HepG2 (cell line): ENCODE measurements around the gene PXDC1. TPM values are rescaled to one million over a fixed set of nuclear protein-coding genes. Genes with fewer than 3 reads are reported as not detected.

ENCODE experiments used
- ARNTL ChIP-seq: sonication (generic); formaldehyde crosslinking; IDR thresholded peaks from 2 replicates; pipeline ENCODE4 v1.4.0; 2020; ENCODE audit warnings: mild to moderate bottlenecking, missing genetic modification reagents
- BORCS8-MEF2B ChIP-seq: sonication (generic); formaldehyde crosslinking; IDR thresholded peaks from 2 replicates; pipeline ENCODE4 v1.8.0; 2022; ENCODE audit warnings: mild to moderate bottlenecking, missing genetic modification reagents
- NFATC3 ChIP-seq: sonication (generic); formaldehyde crosslinking; IDR thresholded peaks from 2 replicates; pipeline ENCODE4 v1.5.1; 2020; ENCODE audit warnings: mild to moderate bottlenecking, missing genetic modification reagents
- PCBP2 ChIP-seq: fragments of 200-400 bp; formaldehyde crosslinking; optimal IDR thresholded peaks from 2 replicates; pipeline ENCODE3; 2018; ENCODE audit warnings: low read length, low read depth; ENCODE audit not compliant: poor library complexity, severe bottlenecking
- POLR2AphosphoS2 ChIP-seq: IDR thresholded peaks from 2 replicates; pipeline ENCODE4 v1.6.1; 2011; ENCODE audit warnings: low read depth, low read length, improper control_type of control experiment
- polyA plus RNA-seq, 8 experiments: library from polyadenylated mRNA; depleted of rRNA in 3 of 8; stranded (reverse) in 7 of 8; unstranded in 1 of 8; fragments of >200 nt; fragmentation: Illumina TruSeq in 4 of 8; extraction: Trizol in 4 of 8; gene quantifications; 2 replicates each; pipeline versions ENCODE4 v1.2.1 to v1.2.3, GENCODE V29; 2011 to 2016; ENCODE audit warnings: low read depth in 4 of 8, missing spikeins in 1 of 8, mixed read lengths in 1 of 8; ENCODE audit not compliant: insufficient read depth in 1 of 8
- total RNA-seq, 5 experiments: library from RNA; depleted of rRNA; stranded (reverse); fragments of >200 nt; fragmentation: Illumina TruSeq; extraction: Trizol; gene quantifications; 2 replicates each; pipeline ENCODE4 v1.2.3, GENCODE V29; 2016; ENCODE audit warnings: low read depth in 1 of 5
- TF ChIP-seq, protein P1 (sequence below), 2 experiments: fragments of 450-650 bp in 1 of 2; sonication (generic) in 1 of 2; formaldehyde crosslinking in 1 of 2; IDR thresholded peaks; 2 replicates each; pipeline versions ENCODE4 v1.6.1 to v1.8.0; 2016 to 2022; ENCODE audit warnings: antibody characterized with exemption in 1 of 2, mild to moderate bottlenecking in 1 of 2, missing genetic modification reagents in 1 of 2
- TF ChIP-seq, protein P2 (sequence below): sonication (generic); formaldehyde crosslinking; IDR thresholded peaks from 2 replicates; pipeline ENCODE4 v1.5.0; 2020; ENCODE audit warnings: missing genetic modification reagents
- TF ChIP-seq, protein P3 (sequence below): sonication (generic); formaldehyde crosslinking; IDR thresholded peaks from 2 replicates; pipeline ENCODE4 v1.4.0; 2020; ENCODE audit warnings: missing genetic modification reagents, borderline replicate concordance
- TF ChIP-seq, protein P4 (sequence below): sonication (generic); formaldehyde crosslinking; IDR thresholded peaks from 2 replicates; pipeline ENCODE4 v1.8.1; 2023; ENCODE audit warnings: mild to moderate bottlenecking, missing genetic modification reagents, borderline replicate concordance
- TF ChIP-seq, protein P5 (sequence below): sonication (generic); formaldehyde crosslinking; IDR thresholded peaks from 2 replicates; pipeline ENCODE4 v1.5.1; 2020; ENCODE audit warnings: mild to moderate bottlenecking, moderate library complexity, missing genetic modification reagents

Gene PXDC1
- total and polyA plus RNA-seq, 2 of the 13 experiments (the other 11 are each of a cell fraction or from before 2014, with no cell fraction given), result 32.4 to 34.7 TPM

DNA sequence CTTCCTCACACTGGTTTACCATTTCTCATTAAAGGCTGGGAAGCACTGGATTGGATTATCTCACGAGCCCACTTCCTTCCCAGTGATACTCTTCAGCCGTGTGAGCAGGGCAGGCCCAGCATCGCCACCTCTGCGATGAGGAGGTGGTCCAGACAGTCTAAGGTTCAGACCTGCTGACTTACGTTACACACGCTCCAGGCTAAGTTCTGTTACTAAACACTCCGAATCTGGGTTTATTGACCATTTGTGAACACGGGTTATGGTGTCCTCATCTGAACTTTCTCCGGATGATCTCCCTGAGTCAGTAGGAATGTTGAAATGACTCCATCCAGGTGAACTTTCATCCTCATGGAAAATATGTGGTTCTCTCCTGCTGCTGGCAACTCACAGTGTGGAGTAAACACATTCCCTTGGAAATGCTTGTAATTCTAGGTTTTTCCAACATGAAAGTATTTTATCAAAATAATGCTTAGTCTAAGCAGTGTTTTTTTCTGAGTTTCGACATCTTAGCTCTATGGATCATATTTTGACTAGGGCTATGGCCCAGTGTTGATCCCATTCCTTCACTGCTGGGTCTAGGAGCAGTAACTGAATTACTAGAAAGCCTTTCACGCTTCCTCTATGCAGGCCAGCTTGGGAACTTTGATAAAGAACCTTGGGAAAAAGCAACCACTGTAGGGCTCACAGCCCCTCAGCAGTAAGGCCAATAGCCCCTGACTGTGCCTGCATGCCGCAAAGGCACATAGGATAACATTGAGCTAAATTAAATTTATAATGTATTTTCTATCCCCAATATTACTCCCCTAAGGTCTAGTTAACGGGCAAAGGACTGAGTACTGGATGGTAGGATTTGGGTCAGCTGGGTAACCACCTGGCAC lies 37.7 kb upstream of the PXDC1 start (continued):
- TF ChIP-seq, protein P1, sequence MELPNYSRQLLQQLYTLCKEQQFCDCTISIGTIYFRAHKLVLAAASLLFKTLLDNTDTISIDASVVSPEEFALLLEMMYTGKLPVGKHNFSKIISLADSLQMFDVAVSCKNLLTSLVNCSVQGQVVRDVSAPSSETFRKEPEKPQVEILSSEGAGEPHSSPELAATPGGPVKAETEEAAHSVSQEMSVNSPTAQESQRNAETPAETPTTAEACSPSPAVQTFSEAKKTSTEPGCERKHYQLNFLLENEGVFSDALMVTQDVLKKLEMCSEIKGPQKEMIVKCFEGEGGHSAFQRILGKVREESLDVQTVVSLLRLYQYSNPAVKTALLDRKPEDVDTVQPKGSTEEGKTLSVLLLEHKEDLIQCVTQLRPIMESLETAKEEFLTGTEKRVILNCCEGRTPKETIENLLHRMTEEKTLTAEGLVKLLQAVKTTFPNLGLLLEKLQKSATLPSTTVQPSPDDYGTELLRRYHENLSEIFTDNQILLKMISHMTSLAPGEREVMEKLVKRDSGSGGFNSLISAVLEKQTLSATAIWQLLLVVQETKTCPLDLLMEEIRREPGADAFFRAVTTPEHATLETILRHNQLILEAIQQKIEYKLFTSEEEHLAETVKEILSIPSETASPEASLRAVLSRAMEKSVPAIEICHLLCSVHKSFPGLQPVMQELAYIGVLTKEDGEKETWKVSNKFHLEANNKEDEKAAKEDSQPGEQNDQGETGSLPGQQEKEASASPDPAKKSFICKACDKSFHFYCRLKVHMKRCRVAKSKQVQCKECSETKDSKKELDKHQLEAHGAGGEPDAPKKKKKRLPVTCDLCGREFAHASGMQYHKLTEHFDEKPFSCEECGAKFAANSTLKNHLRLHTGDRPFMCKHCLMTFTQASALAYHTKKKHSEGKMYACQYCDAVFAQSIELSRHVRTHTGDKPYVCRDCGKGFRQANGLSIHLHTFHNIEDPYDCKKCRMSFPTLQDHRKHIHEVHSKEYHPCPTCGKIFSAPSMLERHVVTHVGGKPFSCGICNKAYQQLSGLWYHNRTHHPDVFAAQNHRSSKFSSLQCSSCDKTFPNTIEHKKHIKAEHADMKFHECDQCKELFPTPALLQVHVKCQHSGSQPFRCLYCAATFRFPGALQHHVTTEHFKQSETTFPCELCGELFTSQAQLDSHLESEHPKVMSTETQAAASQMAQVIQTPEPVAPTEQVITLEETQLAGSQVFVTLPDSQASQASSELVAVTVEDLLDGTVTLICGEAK (IDR thresholded peaks at IDR 0.05), result no peak
- TF ChIP-seq, protein P1 (CRISPR knock-in tag; IDR thresholded peaks at IDR 0.05), result no peak; the same call in 1 of the 2 replicates
- peak; percentile 86; the same call in 1 of the 2 replicates for TF ChIP-seq NFATC3 (CRISPR knock-in tag)
- no peak for TF ChIP-seq PCBP2
- TF ChIP-seq BORCS8-MEF2B, result peak; percentile 42
- peak; percentile 72; the same call in 1 of the 2 replicates for TF ChIP-seq ARNTL
- 0 out of 2 replicates have a peak, but pooled peaks have one; percentile 58 for TF ChIP-seq POLR2AphosphoS2
- TF ChIP-seq, protein P2, sequence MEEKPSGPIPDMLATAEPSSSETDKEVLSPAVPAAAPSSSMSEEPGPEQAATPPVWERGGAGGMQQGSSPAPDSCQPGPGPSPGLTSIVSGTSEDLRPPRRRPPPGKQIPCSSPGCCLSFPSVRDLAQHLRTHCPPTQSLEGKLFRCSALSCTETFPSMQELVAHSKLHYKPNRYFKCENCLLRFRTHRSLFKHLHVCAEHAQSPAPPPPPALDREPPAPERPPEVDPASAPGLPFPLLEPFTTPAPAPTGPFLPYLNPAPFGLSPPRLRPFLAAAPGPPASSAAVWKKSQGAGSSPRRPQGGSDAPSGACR (CRISPR knock-in tag), result no peak
- TF ChIP-seq, protein P3, sequence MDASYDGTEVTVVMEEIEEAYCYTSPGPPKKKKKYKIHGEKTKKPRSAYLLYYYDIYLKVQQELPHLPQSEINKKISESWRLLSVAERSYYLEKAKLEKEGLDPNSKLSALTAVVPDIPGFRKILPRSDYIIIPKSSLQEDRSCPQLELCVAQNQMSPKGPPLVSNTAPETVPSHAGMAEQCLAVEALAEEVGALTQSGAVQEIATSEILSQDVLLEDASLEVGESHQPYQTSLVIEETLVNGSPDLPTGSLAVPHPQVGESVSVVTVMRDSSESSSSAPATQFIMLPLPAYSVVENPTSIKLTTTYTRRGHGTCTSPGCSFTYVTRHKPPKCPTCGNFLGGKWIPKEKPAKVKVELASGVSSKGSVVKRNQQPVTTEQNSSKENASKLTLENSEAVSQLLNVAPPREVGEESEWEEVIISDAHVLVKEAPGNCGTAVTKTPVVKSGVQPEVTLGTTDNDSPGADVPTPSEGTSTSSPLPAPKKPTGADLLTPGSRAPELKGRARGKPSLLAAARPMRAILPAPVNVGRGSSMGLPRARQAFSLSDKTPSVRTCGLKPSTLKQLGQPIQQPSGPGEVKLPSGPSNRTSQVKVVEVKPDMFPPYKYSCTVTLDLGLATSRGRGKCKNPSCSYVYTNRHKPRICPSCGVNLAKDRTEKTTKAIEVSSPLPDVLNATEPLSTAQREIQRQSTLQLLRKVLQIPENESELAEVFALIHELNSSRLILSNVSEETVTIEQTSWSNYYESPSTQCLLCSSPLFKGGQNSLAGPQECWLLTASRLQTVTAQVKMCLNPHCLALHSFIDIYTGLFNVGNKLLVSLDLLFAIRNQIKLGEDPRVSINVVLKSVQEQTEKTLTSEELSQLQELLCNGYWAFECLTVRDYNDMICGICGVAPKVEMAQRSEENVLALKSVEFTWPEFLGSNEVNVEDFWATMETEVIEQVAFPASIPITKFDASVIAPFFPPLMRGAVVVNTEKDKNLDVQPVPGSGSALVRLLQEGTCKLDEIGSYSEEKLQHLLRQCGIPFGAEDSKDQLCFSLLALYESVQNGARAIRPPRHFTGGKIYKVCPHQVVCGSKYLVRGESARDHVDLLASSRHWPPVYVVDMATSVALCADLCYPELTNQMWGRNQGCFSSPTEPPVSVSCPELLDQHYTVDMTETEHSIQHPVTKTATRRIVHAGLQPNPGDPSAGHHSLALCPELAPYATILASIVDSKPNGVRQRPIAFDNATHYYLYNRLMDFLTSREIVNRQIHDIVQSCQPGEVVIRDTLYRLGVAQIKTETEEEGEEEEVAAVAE (CRISPR knock-in tag), result peak; percentile 33
- TF ChIP-seq, protein P4, sequence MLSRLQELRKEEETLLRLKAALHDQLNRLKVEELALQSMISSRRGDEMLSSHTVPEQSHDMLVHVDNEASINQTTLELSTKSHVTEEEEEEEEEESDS, result no peak
- TF ChIP-seq, protein P5, sequence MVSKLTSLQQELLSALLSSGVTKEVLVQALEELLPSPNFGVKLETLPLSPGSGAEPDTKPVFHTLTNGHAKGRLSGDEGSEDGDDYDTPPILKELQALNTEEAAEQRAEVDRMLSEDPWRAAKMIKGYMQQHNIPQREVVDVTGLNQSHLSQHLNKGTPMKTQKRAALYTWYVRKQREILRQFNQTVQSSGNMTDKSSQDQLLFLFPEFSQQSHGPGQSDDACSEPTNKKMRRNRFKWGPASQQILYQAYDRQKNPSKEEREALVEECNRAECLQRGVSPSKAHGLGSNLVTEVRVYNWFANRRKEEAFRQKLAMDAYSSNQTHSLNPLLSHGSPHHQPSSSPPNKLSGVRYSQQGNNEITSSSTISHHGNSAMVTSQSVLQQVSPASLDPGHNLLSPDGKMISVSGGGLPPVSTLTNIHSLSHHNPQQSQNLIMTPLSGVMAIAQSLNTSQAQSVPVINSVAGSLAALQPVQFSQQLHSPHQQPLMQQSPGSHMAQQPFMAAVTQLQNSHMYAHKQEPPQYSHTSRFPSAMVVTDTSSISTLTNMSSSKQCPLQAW (CRISPR knock-in tag), result peak; percentile 85
